ENCODE results near the gene SH2D3C. TPM values are rescaled to one million over a fixed set of nuclear protein-coding genes. Genes with fewer than 3 reads are reported as not detected.

SH2D3C gene
- total RNA-seq, 2 experiments from 2014 or later: 10.9 to 11.8 TPM

DNA sequence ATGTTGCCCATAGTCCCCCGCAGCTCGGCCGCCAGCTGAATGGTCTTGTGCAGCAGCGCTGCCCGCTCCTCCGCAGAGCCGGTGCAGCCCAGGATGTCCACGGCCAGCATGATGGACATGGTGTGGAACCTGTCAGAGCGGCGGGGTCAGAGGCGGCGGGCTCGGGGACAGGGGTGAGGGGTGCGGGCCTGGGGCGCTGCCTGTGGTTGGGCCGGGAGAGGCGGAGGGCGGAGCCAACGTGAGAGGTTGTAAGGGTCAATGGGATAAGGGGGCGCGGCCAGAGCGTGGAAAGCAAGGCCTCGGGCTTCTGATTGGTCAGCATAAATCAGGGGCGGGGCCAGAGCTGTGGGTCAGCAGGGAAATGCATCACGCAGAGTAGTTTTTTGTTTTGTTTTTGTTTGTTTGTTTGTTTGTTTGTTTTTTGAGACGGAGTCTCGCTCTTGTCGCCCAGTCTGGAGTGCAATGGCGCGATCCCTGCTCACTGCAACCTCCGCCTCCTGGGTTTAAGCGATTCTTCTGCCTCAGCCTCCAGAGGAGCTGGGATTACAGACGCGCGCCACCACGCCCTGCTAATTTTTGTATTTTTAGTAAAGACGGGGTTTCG, 36.5 kb downstream of the SH2D3C start:
- Histone ChIP-seq H3K4me1 (ENCODE audit: insufficient read depth, low read length) (no peaks in the 10 kb centered on the region), H3K36me3 (ENCODE audit: insufficient read depth, low read length) (peaks cover 73% of the 10 kb centered on the region), H3K4me3 (ENCODE audit: low read length) (no peak overlapping the region), H3K9me3 (ENCODE audit: control insufficient read depth in 1 of 2, insufficient read depth in 1 of 2, low read length in 2 of 2) (no peaks in the 10 kb centered on the region), H3K27ac (ENCODE audit: low read depth in 1 of 2, low read length in 2 of 2) (no peak overlapping the region), H3K27me3 (ENCODE audit: control insufficient read depth in 1 of 2, insufficient read depth in 2 of 2, low read length in 2 of 2) (no peaks in the 10 kb centered on the region)
- POLR2A ChIA-PET: interaction anchor here (1.3 kb wide), 1 partner anchor 29 kb away, joined by 3 read pairs; no protein-coding TSS in a partner anchor
- peaks cover 58% of the 10 kb centered on the region for H3K36me3 Mint-ChIP-seq (ENCODE audit: low read depth)
- H3K27ac Mint-ChIP-seq: no peak overlapping the region
- no peak overlapping the region for H3K4me3 Mint-ChIP-seq
- CTCF ChIA-PET: no interaction called here
- H3K4me1 Mint-ChIP-seq (ENCODE audit: low read depth): peaks cover 2% of the 10 kb centered on the region
- H3K27me3 Mint-ChIP-seq: no peaks in the 10 kb centered on the region
- DNase-seq (no peak), ATAC-seq (ENCODE audit: poor library complexity) (no peak)
- H3K9me3 Mint-ChIP-seq: no peaks in the 10 kb centered on the region
- intact Hi-C loops (cut with DNase I, micrococcal nuclease): no loop called here
- TF ChIP-seq, protein P1, sequence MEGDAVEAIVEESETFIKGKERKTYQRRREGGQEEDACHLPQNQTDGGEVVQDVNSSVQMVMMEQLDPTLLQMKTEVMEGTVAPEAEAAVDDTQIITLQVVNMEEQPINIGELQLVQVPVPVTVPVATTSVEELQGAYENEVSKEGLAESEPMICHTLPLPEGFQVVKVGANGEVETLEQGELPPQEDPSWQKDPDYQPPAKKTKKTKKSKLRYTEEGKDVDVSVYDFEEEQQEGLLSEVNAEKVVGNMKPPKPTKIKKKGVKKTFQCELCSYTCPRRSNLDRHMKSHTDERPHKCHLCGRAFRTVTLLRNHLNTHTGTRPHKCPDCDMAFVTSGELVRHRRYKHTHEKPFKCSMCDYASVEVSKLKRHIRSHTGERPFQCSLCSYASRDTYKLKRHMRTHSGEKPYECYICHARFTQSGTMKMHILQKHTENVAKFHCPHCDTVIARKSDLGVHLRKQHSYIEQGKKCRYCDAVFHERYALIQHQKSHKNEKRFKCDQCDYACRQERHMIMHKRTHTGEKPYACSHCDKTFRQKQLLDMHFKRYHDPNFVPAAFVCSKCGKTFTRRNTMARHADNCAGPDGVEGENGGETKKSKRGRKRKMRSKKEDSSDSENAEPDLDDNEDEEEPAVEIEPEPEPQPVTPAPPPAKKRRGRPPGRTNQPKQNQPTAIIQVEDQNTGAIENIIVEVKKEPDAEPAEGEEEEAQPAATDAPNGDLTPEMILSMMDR (IDR thresholded peaks at IDR 0.05): no peak

DNA sequence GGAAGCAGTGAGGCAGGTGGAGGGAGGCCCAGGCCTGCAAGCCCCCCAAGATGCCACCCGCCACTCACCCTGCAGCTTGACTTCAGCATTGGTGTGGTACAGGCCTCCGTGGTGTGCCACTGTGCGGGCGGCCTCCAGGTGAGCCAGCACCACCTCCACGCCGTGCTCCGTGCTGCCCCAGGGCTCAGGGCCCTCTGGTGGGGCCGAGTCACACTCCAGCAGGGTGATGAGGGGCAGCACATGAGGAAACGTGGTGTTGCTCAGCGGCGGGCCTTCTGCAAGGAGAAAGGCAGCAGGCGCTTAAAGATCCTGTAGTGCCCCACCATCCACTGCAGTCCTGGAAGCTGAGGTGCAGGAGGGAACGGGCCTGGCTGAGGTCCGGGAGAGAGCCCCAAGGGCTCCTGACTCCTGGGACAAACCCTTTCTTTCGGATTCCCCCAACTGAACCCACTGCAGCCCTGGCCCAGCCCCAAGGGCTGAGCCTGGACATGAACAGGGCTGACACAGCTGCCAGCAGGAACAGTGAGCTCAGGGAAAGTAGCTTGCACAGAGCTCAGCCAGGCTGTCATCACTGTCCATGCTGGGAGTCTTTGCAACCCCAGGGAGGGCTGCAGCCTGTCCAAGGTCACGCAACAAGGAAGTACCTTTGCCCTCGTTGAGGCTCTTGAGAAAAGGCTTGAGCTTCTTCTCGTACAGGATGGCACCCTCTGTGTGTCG, 38.7 kb downstream of the SH2D3C start:
- Mint-ChIP-seq H3K9me3 (no peaks in the 10 kb centered on the region), H3K4me1 (ENCODE audit: low read depth) (peaks cover 8% of the 10 kb centered on the region), H3K27me3 (no peaks in the 10 kb centered on the region), H3K4me3 (no peak overlapping the region), H3K27ac (no peak overlapping the region), H3K36me3 (ENCODE audit: low read depth) (peaks cover 44% of the 10 kb centered on the region)
- ChIA-PET CTCF (no interaction called here), POLR2A (interaction anchor here (0.5 kb wide), 1 partner anchor 40 kb away, joined by 3 read pairs; no protein-coding TSS in a partner anchor)
- Histone ChIP-seq H3K4me1 (ENCODE audit: insufficient read depth, low read length) (peaks cover 12% of the 10 kb centered on the region), H3K4me3 (ENCODE audit: low read length) (no peak overlapping the region), H3K27me3 (ENCODE audit: control insufficient read depth in 1 of 2, insufficient read depth in 2 of 2, low read length in 2 of 2) (no peaks in the 10 kb centered on the region), H3K27ac (ENCODE audit: low read depth in 1 of 2, low read length in 2 of 2) (no peak overlapping the region), H3K9me3 (ENCODE audit: control insufficient read depth in 1 of 2, insufficient read depth in 1 of 2, low read length in 2 of 2) (no peaks in the 10 kb centered on the region), H3K36me3 (ENCODE audit: insufficient read depth, low read length) (peaks cover 56% of the 10 kb centered on the region)
- TF ChIP-seq, protein P1 (IDR thresholded peaks at IDR 0.05): no peak
- intact Hi-C loops (cut with DNase I, micrococcal nuclease): loop anchor here in 1 of 2 experiments (5.0 to 10.0 kb wide), 2 partner anchors 168 to 525 kb away; no protein-coding TSS in a partner anchor
- no peak for ATAC-seq (ENCODE audit: poor library complexity)
- DNase-seq: no peak

DNA sequence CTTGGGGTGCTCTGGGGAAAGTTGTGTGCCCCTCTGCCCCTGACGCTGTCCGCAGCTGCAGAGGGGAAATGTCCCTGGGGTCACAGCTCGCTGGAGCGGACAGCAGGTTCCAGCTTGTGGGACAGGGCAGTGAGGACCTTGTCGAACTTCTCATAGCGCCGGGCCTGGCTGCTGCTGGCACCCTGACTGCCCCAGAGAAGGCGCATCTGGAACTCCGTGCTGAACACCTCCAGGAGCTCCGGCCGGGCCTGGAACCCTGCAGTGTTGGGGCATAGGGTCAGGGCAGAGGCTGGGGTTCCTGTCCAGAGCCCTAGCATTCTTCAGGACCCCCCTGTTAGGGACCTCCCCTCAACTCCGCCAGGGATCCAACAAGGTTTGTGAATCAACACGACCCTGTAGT, 39.8 kb downstream of the SH2D3C start:
- Mint-ChIP-seq H3K27me3 (no peaks in the 10 kb centered on the region), H3K4me3 (no peak overlapping the region), H3K4me1 (ENCODE audit: low read depth) (peaks cover 16% of the 10 kb centered on the region), H3K27ac (peak overlapping the region; percentile 27), H3K36me3 (ENCODE audit: low read depth) (peaks cover 40% of the 10 kb centered on the region), H3K9me3 (no peaks in the 10 kb centered on the region)
- Histone ChIP-seq H3K4me1 (ENCODE audit: insufficient read depth, low read length) (peaks cover 22% of the 10 kb centered on the region), H3K36me3 (ENCODE audit: insufficient read depth, low read length) (peaks cover 48% of the 10 kb centered on the region), H3K27me3 (ENCODE audit: control insufficient read depth in 1 of 2, insufficient read depth in 2 of 2, low read length in 2 of 2) (no peaks in the 10 kb centered on the region), H3K4me3 (ENCODE audit: low read length) (no peak overlapping the region), H3K27ac (ENCODE audit: low read depth in 1 of 2, low read length in 2 of 2) (no peak overlapping the region), H3K9me3 (ENCODE audit: control insufficient read depth in 1 of 2, insufficient read depth in 1 of 2, low read length in 2 of 2) (no peaks in the 10 kb centered on the region)
- DNase-seq: no peak
- ATAC-seq (ENCODE audit: poor library complexity): no peak
- CTCF ChIA-PET: no interaction called here
- intact Hi-C loops (cut with DNase I, micrococcal nuclease): loop anchor here in 1 of 2 experiments (5.0 to 10.0 kb wide), 2 partner anchors 169 to 524 kb away; no protein-coding TSS in a partner anchor
- POLR2A ChIA-PET: no interaction called here
- TF ChIP-seq, protein P1 (IDR thresholded peaks at IDR 0.05): no peak

All from CD4-positive, alpha-beta T cell (primary cell).